H1 (cell line): ENCODE results near the gene ESR1. TPM values are rescaled to one million over a fixed set of nuclear protein-coding genes. Genes with fewer than 3 reads are reported as not detected.

Experiments used
- CBX8 ChIP-seq: fragments of 300-800, 300-1000 bp; sonication (generic); IDR thresholded peaks from 2 replicates; pipeline ENCODE4 v1.7.1; 2016; ENCODE audit warnings: low read depth, low read length, borderline replicate concordance
- CHD2 ChIP-seq: IDR thresholded peaks from 2 replicates; pipeline ENCODE4 v1.6.1; 2012; ENCODE audit warnings: low read length, improper control_type of control experiment
- GTF2F1 ChIP-seq: IDR thresholded peaks from 2 replicates; pipeline ENCODE4 v1.6.1; 2012; ENCODE audit warnings: low read depth, low read length, improper control_type of control experiment, borderline replicate concordance
- RAD21 ChIP-seq, 2 experiments: IDR thresholded peaks in 1 of 2; conservative IDR thresholded peaks in 1 of 2; 2 replicates each; pipeline ENCODE4 v1.6.1; 2011; ENCODE audit warnings: low read depth in 2 of 2, low read length in 2 of 2, improper control_type of control experiment in 1 of 2, inconsistent platforms in 1 of 2, mild to moderate bottlenecking in 1 of 2, moderate library complexity in 1 of 2
- SP2 ChIP-seq: IDR thresholded peaks from 2 replicates; pipeline ENCODE4 v1.6.1; 2012; ENCODE audit warnings: mild to moderate bottlenecking, low read length, inconsistent platforms
- polyA plus RNA-seq, 7 experiments: library from polyadenylated mRNA; depleted of rRNA in 3 of 7; stranded (reverse) in 5 of 7; unstranded in 2 of 7; fragments of >200 nt in 5 of 7; fragments of 200-250 nt in 2 of 7; gene quantifications; 1 replicate in 5 of 7; 2 replicates in 1 of 7; 4 replicates in 1 of 7; pipeline versions ENCODE4 v1.2.1 to v1.2.3, GENCODE V29; 2011 to 2013; ENCODE audit warnings: missing spikeins in 2 of 7, mixed read lengths in 2 of 7
- total RNA-seq: library from RNA; stranded (reverse); fragmentation: NEBNext Ultra II Directional; extraction: Animal tissue kit (Norgen Biotek cat#: 25700); gene quantifications from 2 replicates; pipeline ENCODE4 v1.2.1, GENCODE V29; 2021

Gene ESR1
- total and polyA plus RNA-seq, 2 of the 8 experiments (the other 6 are each of a cell fraction or from before 2014, with no cell fraction given) = 0.03 to 0.17 TPM

GRCh38 chr6:151876122-151876521 is 68.6 kb downstream of the ESR1 start (continued):
- TF ChIP-seq SP2 = no peak
- TF ChIP-seq CHD2 = no peak
- no peak for TF ChIP-seq RAD21 (IDR thresholded peaks at IDR 0.05 in 1 of 2, conservative IDR thresholded peaks at IDR 0.05 in 1 of 2; ENCODE audit: low read depth in 2 of 2, low read length in 2 of 2)
- no peak for TF ChIP-seq GTF2F1
- no peak for TF ChIP-seq CBX8
